Activated CD8-positive, alpha-beta memory T cell treated with anti-CD3 and anti-CD28 coated beads, Interleukin-2, amount 50 U/mL, for 48 hours (primary cell): ENCODE measurements around the gene AIP.

Source experiments
- DNase-seq: peaks from one replicate; pipeline ENCODE4 v3.0.0-alpha.2; 2020

The AIP gene

GRCh38 chr11:67494371-67495233 lies 11.8 kb downstream of the AIP start:
- DNase-seq: no peak

- DNase-seq: no peak
These were observed 12.6 kb downstream of the AIP start for GRCh38 chr11:67495234-67496005.

- no peak for DNase-seq
These were observed 13.3 kb downstream of the AIP start for GRCh38 chr11:67496113-67496512.

GRCh38 chr11:67497656-67498291 lies 14.9 kb downstream of the AIP start:
- DNase-seq: no peak

DNA sequence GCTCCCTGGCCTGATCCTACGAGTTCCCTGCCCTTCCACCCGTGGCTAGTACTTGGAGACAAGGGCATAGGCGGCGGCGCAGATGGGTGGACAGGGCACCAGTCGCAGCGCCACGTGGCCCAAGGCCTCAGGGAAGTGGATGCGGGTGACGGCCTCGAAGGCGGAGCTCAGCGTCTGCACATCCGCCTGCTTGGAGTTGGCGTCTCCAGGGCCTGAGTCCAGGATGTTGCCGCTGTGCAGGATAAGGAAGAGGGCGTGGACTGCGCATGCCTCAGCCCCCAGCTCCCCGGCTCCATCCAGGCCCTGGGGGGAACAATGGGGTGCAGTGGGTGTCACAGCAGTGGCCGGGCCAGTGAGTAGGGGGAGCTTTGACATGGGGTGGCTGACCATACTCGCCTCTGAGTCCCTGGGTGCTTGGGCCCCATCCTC lies 15.7 kb downstream of the AIP start:
- no peak for DNase-seq

DNA sequence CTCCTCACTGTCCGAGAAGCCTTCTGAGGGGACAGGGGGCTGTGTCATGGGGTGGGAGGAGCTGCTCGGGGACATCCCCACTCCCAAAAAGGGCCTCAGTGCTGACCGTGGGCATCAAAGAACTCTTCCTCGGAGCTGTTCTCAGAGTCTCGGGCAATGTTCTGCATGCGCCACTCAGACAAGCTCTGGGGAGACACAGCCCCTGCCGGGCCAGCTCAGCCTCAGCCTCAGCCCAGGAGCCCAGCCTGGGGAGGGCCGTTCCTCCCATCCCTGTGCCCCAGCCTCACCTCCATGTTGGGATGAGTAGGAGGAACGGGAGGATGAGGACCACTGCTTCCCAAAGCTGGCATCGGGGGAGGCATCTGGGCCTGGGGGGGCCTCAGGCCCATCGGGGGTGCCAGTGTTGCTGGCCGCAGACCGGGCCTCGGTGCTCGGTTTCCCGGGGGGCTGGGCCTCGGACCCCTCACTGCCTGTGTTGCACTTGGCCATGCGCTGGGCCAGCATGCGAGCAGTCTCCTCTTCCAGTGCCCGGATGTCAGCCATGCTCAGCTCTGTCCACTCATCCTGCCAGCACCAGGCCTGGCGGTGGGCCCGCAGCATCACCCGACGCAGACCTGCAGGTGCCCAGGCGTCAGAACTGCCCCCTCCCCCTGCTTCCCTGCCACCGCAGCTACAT lies 17.1 kb downstream of the AIP start:
- DNase-seq: no peak

DNA sequence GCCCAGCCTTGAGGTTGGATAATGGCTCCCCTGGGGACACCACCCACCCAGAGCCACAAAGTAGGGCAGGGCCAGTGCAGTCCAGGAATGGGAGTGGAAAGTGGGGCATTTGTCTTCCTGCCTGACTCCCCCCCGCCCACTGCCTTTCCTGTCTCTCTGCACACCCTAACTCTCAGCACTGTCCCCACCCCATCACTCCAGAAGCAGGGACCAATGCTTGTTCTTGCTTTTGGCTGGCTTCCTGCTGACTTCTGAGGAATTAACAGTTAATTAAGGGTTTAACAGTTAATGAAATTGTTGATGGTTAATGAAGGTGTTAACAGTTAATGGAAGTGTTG lies 17.6 kb downstream of the AIP start:
- DNase-seq: no peak

DNA sequence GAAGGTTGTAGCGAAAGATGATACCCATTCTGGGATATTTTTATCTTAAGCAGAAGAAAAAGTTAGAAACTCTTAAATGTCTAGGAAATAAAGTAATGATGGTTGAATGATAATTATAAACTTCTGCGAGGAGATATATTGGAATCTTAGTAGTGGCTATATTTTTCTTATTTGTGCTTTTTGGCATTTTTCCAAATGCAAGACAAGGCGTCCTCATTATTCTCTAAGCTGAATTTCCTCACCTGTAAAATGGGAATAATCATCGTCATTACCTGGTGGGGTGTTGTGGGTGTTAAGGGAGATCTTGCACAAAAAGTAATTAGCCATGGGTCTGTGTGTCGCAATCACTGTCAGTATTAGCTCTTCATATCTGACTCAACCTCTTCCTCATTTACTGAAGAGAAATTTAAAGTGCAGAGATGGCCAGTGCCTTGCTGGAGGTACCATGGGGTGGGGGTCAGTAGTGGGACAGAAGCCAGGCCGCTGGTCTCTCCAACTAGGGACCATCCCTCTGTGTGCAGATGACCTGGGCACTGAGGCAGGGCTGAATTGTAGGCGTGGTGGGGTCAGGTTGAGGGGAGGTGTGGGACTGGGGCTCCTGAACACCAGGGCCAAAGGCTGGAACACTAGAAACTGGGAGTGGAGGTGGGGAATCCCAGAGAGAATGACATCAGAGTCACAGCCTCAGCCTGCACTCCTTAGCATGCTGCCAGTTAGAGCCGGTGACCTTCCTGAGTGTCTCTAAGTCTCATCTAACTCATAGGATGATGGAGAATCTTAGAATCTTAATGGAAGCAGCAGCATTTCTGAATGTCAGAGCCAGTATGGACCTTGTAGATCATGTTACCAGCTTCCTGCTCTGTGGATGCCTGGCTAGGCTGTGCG lies 18.2 kb downstream of the AIP start:
- no peak for DNase-seq

GRCh38 chr11:67501854-67502253 lies 19.0 kb downstream of the AIP start:
- DNase-seq: no peak

- DNase-seq: no peak
These were observed 19.6 kb downstream of the AIP start for GRCh38 chr11:67502328-67502979.

DNA sequence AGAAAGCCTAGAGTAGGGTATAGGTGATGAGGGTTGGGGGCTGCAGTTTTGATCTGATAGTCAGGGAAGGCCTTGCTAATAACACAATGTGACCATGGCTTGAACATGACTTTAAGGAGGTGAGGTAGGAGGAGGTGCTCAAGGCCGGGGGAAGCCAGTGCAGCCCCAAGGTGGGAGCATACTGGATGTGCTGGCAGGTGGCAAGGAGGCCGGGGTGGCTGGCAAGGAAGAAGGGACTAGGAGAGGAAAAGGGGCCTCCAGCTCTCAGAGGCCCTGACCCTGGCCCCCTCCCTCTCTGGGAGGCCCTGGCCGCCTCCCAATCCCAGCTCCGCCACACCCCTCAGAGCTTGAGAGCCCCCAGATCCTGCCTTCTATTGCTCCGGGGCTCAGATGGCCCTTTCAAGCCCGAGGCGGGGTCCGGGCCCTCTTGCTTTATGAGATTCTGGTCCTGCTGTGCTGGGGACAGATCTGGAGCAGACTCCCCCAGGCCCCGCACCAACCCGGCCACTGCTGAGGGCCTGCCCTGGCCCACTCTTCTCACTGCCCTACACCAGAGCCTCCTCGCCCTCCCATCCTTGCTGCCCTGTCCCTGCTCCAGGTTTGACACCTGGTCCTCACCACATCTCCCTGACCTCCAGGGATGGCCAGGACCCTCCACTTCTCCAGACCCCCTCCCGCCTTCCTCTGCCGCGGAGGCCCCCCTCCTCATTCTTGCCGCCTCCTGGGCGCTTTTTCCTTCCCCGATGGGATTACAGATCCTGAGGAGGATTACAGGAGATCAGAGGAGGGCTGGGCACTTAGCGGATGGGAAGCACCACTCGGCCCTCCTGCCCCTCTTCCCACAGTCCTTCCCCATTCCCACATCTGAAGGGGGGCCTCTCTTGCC lies 20.5 kb downstream of the AIP start:
- no peak for DNase-seq

- peak; percentile 78 for DNase-seq
These were observed 21.5 kb downstream of the AIP start for GRCh38 chr11:67504005-67504949.

DNA sequence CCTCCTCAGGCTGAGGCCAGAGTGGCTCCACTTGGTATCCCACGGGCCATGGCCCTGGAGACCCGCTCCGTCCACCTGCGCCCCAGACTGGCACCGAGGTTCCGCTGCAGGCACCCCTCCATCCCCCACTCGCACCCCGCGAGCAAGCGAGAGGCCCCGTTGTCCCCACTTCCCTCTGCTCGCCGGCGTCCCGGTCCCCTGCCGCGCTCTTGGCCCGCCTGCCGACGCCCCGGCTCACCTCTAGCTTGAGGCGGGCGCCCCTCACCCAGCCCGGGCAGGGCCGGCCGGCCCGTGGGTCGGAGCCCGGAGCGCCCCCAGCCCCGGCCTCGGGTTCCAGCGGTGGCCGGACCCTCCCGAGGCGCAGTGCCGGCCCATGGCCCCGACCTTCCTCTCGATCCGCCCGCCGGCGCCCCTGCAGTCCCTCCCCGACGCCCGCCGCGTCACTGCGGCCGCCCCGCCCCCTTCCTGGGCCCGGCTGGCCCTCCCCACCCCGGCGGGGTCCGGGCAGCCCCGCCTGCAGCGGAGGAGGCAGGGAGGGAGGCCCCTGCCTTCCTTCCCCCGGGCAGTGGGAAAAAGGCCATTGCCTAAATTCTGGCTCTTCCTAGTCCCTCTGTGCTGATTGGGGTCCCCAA lies 22.2 kb downstream of the AIP start, which contains the start of gene PITPNM1:
Gene PITPNM1 (minus strand): TSS at position 414 of the 632 bp plus-strand sequence. CDS start 1,183 bp downstream, outside the sequence.
- peak; percentile 92 for DNase-seq

- DNase-seq: peak; percentile 97
These were observed 23.0 kb downstream of the AIP start for GRCh38 chr11:67505605-67506396.

DNA sequence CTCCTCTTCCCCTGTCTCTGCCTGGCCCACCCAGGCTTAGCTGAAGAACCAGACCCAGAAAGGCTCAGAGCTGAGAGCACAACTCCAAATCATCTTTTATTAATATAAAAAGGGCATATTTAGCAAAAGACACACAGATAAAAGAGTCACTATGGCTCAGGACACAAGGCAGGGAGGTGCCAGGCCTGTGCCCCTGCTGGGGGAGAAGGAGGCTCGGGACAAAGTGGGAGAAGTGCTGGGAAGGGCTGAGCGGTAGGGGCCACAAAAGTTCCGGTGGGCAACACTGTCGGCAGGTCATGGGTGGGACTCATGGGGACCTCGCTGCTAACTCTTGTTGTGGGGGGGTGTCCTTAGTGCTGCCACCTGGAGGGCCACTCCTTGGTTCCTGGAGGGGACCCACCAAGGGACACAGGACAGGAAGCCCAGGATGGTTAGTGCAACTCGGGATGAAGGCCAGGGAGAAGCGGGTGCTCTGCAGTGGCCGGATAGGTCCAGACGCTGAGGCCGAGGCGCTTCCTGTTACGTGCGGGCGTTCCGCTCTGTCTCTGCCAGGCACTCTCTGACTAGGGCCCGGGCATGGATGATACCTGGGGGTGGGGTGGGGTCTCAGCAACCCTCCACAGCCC lies 23.7 kb downstream of the AIP start:
- DNase-seq: no peak

- no peak for DNase-seq
These were observed 24.5 kb downstream of the AIP start for GRCh38 chr11:67507242-67507863.
